OCI-LY1 (cell line): ENCODE measurements around the gene TMEM89.

Source experiments
- H2AFZ ChIP-seq: fragments of 200-600 bp; sonication (generic), shearing (Covaris generic); 2 replicates; pipeline ENCODE4 v1.6.0; 2014; ENCODE audit warnings: antibody characterized with exemption, mild to moderate bottlenecking, low read length
- H3F3A ChIP-seq: fragments of 200-600 bp; sonication (generic), shearing (Covaris generic); 2 replicates; pipeline ENCODE4 v1.6.0; 2014; ENCODE audit warnings: mild to moderate bottlenecking, antibody characterized with exemption, low read length, moderate library complexity; ENCODE audit not compliant: insufficient read depth
- H3K27ac ChIP-seq: fragments of 200-600 bp; sonication (generic); 2 replicates; pipeline ENCODE4 v1.5.1; 2014; ENCODE audit warnings: low read length, mixed run types, mild to moderate bottlenecking, low read depth; ENCODE audit not compliant: poor library complexity, severe bottlenecking
- H3K27me3 ChIP-seq: fragments of 200-600 bp; sonication (generic); 2 replicates; pipeline ENCODE4 v1.6.0; 2014; ENCODE audit warnings: antibody characterized with exemption, mild to moderate bottlenecking, low read length, moderate library complexity; ENCODE audit not compliant: insufficient read depth
- H3K36me3 ChIP-seq: fragments of 200-600 bp; sonication (generic); 2 replicates; pipeline ENCODE4 v1.6.1; 2014; ENCODE audit warnings: mild to moderate bottlenecking, antibody characterized with exemption, low read length, moderate library complexity, mixed read lengths; ENCODE audit not compliant: insufficient read depth
- H3K4me1 ChIP-seq: fragments of 200-600 bp; sonication (generic); 2 replicates; pipeline ENCODE4 v1.5.1; 2014; ENCODE audit warnings: mild to moderate bottlenecking, low read length, moderate library complexity; ENCODE audit not compliant: insufficient read depth, severe bottlenecking
- H3K4me2 ChIP-seq: fragments of 200-600 bp; sonication (generic), shearing (Covaris generic); 2 replicates; pipeline ENCODE4 v1.6.1; 2014; ENCODE audit warnings: low read length
- H3K4me3 ChIP-seq: fragments of 200-600 bp; sonication (generic); 2 replicates; pipeline ENCODE4 v1.5.1; 2014; ENCODE audit warnings: low read length, low read depth, mild to moderate bottlenecking, mixed read lengths; ENCODE audit not compliant: poor library complexity, severe bottlenecking
- H3K79me2 ChIP-seq: fragments of 200-600 bp; shearing (Covaris generic); 2 replicates; pipeline ENCODE4 v1.6.1; 2016; ENCODE audit warnings: mixed run types, low read length, mixed read lengths; ENCODE audit not compliant: insufficient read depth
- H3K9ac ChIP-seq: fragments of 200-600 bp; sonication (generic), shearing (Covaris generic); 2 replicates; pipeline ENCODE4 v1.6.1; 2014; ENCODE audit warnings: mild to moderate bottlenecking, low read length, mixed read lengths
- H3K9me2 ChIP-seq: fragments of 200-600 bp; sonication (generic), shearing (Covaris generic); 2 replicates; pipeline ENCODE4 v1.6.1; 2014; ENCODE audit warnings: low read depth, mild to moderate bottlenecking, low read length, mixed read lengths
- H3K9me3 ChIP-seq: fragments of 200-600 bp; shearing (Covaris generic); 2 replicates; pipeline ENCODE4 v1.6.1; 2014; ENCODE audit warnings: low read length, mixed read lengths
- H4K20me1 ChIP-seq: fragments of 200-600 bp; sonication (generic), shearing (Covaris generic); 2 replicates; pipeline ENCODE4 v1.6.0; 2016; ENCODE audit warnings: mild to moderate bottlenecking, low read length; ENCODE audit not compliant: insufficient read depth
- EZH2 ChIP-seq: fragments of 200-600 bp; sonication (generic), shearing (Covaris generic); IDR thresholded peaks from 2 replicates; pipeline ENCODE4 v1.8.0; 2017; ENCODE audit warnings: borderline replicate concordance, mixed run types, mild to moderate bottlenecking, antibody characterized with exemption, low read length, moderate library complexity, mixed read lengths
- TF ChIP-seq, protein P1 (sequence below): fragments of 200-600 bp; sonication (generic), shearing (Covaris generic); IDR thresholded peaks from 2 replicates; pipeline ENCODE4 v1.5.1; 2017; ENCODE audit warnings: mild to moderate bottlenecking, antibody characterized with exemption, low read length, moderate library complexity, mixed read lengths

TMEM89 gene

DNA sequence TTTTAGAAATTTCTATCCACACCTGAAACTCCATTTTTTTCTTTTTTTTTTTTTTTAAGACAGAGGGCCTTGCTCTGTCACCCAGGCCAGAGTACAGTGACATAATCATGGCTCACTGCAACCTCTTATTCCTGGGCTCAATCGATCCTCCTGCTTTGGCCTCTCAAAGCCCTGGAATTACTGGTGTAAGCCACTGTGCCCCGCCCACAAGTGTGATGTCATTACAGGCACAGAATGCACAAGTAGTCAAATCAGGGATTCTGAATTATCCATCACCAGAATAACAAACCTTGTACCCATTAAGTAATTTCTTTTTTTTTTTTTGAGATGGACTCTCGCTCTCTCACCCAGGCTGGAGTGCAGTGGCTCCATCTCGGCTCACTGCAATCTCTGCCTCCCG lies 14.1 kb downstream of the TMEM89 start:
- Histone ChIP-seq H3K9ac (no peak overlapping the region), H3F3A (no peaks in the 10 kb centered on the region), H3K9me2 (no peaks in the 10 kb centered on the region), H3K4me2 (no peak overlapping the region), H3K27me3 (no peaks in the 10 kb centered on the region), H4K20me1 (no peaks in the 10 kb centered on the region), H3K4me1 (peaks cover 18% of the 10 kb centered on the region), H2AFZ (no peak overlapping the region), H3K4me3 (no peak overlapping the region), H3K36me3 (peaks cover 47% of the 10 kb centered on the region), H3K27ac (no peak overlapping the region), H3K79me2 (peaks cover 8% of the 10 kb centered on the region), H3K9me3 (no peaks in the 10 kb centered on the region)
- TF ChIP-seq EZH2: no peak
- TF ChIP-seq, protein P1, sequence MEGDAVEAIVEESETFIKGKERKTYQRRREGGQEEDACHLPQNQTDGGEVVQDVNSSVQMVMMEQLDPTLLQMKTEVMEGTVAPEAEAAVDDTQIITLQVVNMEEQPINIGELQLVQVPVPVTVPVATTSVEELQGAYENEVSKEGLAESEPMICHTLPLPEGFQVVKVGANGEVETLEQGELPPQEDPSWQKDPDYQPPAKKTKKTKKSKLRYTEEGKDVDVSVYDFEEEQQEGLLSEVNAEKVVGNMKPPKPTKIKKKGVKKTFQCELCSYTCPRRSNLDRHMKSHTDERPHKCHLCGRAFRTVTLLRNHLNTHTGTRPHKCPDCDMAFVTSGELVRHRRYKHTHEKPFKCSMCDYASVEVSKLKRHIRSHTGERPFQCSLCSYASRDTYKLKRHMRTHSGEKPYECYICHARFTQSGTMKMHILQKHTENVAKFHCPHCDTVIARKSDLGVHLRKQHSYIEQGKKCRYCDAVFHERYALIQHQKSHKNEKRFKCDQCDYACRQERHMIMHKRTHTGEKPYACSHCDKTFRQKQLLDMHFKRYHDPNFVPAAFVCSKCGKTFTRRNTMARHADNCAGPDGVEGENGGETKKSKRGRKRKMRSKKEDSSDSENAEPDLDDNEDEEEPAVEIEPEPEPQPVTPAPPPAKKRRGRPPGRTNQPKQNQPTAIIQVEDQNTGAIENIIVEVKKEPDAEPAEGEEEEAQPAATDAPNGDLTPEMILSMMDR: no peak

DNA sequence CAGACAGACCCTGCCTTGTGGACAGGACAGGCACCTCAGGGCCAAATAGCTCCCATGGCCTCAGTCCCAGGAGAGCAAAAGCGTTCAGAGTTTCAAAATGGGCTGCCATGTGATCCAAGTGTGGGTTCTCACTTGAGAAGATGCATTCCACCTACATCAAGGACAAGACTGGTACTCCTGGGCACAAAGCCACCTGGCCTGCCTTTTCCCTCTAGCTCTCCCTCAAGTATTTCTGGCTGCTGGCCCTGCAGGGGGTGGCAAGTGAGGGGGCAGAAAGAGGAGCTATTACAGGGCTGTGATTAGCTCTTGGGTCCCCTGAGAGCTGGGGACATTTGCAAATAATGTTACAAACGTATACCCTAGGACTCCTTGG lies 20.0 kb downstream of the TMEM89 start:
- H3K4me3 ChIP-seq: no peak overlapping the region
- no peaks in the 10 kb centered on the region for H3K9me3 ChIP-seq
- no peak overlapping the region for H3K27ac ChIP-seq
- H3K9me2 ChIP-seq: no peaks in the 10 kb centered on the region
- no peak overlapping the region for H3K4me2 ChIP-seq
- H3K27me3 ChIP-seq: no peaks in the 10 kb centered on the region
- H3K4me1 ChIP-seq: no peaks in the 10 kb centered on the region
- peaks cover 90% of the 10 kb centered on the region for H3K36me3 ChIP-seq
- H3K9ac ChIP-seq: no peak overlapping the region
- H3K79me2 ChIP-seq: no peaks in the 10 kb centered on the region
- TF ChIP-seq, protein P1: no peak
- no peak for TF ChIP-seq EZH2
- no peaks in the 10 kb centered on the region for H4K20me1 ChIP-seq
- no peaks in the 10 kb centered on the region for H3F3A ChIP-seq
- no peak overlapping the region for H2AFZ ChIP-seq

DNA sequence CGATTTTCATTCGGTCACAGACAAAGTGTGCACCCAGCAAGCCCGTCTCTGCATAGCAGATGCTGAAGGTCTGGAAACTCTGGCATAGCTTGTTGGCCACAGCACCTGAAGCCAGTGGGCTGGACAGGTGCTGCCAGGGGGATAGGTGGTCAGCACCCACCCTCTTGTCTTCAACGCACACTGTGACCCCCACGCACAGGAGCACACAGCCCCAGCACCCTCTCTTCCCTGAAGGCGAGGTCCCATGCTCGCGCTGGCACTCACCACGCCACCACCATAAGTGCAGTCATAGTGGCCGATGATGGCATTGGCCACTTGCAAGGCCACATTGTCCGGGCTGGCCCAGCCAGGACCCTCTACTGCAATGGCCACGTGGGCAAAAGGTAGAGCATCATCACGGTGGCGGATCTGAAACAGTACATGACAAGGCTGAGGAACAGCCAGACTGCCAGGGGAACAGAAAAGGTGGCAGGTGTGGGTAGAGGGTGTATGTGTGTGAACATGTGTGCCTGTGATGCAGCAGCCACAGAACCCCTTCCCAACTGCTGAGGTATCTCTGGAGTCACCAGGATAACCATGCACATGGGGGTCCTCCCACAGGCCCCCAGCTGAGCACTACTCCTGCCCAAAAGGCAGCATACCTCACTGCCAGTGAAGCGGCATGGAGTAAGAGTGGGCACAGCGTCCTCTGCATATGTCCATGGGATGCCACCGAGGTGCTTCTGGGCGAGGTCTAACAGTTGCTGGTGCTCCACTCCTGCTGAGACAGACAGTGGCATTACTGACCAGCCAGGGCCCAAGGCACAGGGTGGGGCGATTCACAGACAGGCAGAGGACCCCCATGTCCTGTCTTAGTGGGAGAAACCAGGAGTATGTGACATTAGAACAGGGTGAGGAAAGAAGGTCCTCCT lies 20.6 kb downstream of the TMEM89 start:
- Histone ChIP-seq H4K20me1 (no peaks in the 10 kb centered on the region), H2AFZ (no peak overlapping the region)
- TF ChIP-seq, protein P1: no peak
- TF ChIP-seq EZH2: no peak

More for the DNA sequence above, 20.6 kb downstream of the TMEM89 start:
- H3K9me2 ChIP-seq: no peaks in the 10 kb centered on the region
- H3K27me3 ChIP-seq: no peaks in the 10 kb centered on the region
- H3F3A ChIP-seq: no peaks in the 10 kb centered on the region
- H3K36me3 ChIP-seq: peaks cover 86% of the 10 kb centered on the region
- no peaks in the 10 kb centered on the region for H3K9me3 ChIP-seq
- no peaks in the 10 kb centered on the region for H3K4me1 ChIP-seq
- no peak overlapping the region for H3K9ac ChIP-seq
- H3K79me2 ChIP-seq: no peaks in the 10 kb centered on the region
- no peak overlapping the region for H3K4me3 ChIP-seq
- no peak overlapping the region for H3K27ac ChIP-seq
- H3K4me2 ChIP-seq: no peak overlapping the region
